Immature natural killer cell (primary cell): ENCODE results near the gene ICOS. TPM values are rescaled to one million over a fixed set of nuclear protein-coding genes. Genes with fewer than 3 reads are reported as not detected.
"Not testable (repeated sequence)": the region's sequence is repeated elsewhere in the genome, so short reads cannot be mapped to it uniquely, and the experiment has no call there.

Experiments
- DNase-seq, 3 donors: peaks; one replicate each; pipeline ENCODE4 v3.0.0; 2022; ENCODE audit warnings: mixed read lengths in 1 of 3
- H3K27ac Mint-ChIP-seq, 6 donors: one replicate each; pipeline ENCODE4 v1.8.0; 2020; ENCODE audit warnings: mixed read lengths in 6 of 6, mild to moderate bottlenecking in 5 of 6, inconsistent platforms in 4 of 6, moderate library complexity in 3 of 6
- H3K27me3 Mint-ChIP-seq, 3 donors: one replicate each; pipeline ENCODE4 v1.8.0; 2020 to 2021; ENCODE audit warnings: low read depth in 3 of 3, mild to moderate bottlenecking in 3 of 3, mixed read lengths in 3 of 3, moderate library complexity in 3 of 3, inconsistent platforms in 1 of 3
- H3K36me3 Mint-ChIP-seq, 3 donors: one replicate each; pipeline ENCODE4 v1.8.0; 2020; ENCODE audit warnings: mixed read lengths in 3 of 3, inconsistent platforms in 2 of 3, mild to moderate bottlenecking in 2 of 3
- H3K4me1 Mint-ChIP-seq, 2 donors: one replicate each; pipeline ENCODE4 v1.8.0; 2020; ENCODE audit warnings: inconsistent platforms in 2 of 2, mild to moderate bottlenecking in 2 of 2, mixed read lengths in 2 of 2, moderate library complexity in 1 of 2
- H3K4me3 Mint-ChIP-seq, 5 donors: one replicate each; pipeline ENCODE4 v1.8.0; 2020; ENCODE audit warnings: mild to moderate bottlenecking in 5 of 5, mixed read lengths in 5 of 5, inconsistent platforms in 3 of 5, moderate library complexity in 3 of 5
- H3K9me3 Mint-ChIP-seq, 6 donors: one replicate each; pipeline ENCODE4 v1.8.0; 2020; ENCODE audit warnings: mild to moderate bottlenecking in 6 of 6, mixed read lengths in 6 of 6, inconsistent platforms in 4 of 6, moderate library complexity in 3 of 6
- polyA plus RNA-seq, 3 donors: library from polyadenylated mRNA; unstranded; fragments of 300-500 nt; fragmentation: Illumina TruSeq; gene quantifications; one replicate each; pipeline ENCODE4 v1.2.3, GENCODE V29; 2021

The ICOS gene
- polyA plus RNA-seq, 3 donors from 2014 or later, result 0.13 to 0.97 (median 0.80) TPM

DNA sequence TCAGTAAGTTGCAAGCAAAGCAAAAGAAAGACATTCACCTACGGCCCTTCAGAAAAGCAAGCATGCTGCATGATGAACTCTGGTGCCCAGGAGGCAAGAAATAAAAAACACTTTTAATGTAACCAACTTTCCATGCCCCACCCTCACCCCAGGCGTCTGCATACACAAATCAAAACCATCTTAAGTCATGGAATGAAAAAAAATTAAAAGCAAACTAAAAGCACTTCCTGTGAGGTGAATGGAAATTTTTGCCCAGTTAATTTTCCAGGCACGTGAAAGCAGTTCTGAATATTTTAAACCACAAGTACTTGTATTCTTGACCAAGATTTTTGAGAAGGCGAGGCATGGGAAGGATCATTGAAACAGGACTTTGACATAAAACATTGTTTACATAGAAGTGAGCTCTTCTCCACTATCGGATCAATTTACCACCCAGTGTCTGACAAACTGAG lies 2.5 kb upstream of the ICOS start:
- Mint-ChIP-seq H3K27ac (peak overlapping the region in 4 of 6 donors; percentile 2 to 46 (median 20)), H3K4me3 (peak overlapping the region in 3 of 5 donors; percentile 7 to 51 (median 31)), H3K9me3 (no peaks in the 10 kb centered on the region), H3K36me3 (no peaks in the 10 kb centered on the region), H3K4me1 (peaks cover 33 to 53% of the 10 kb centered on the region in 2 donors), H3K27me3 (peaks cover 0 to 1% (median 0%) of the 10 kb centered on the region in 3 donors)
- no peak for DNase-seq

DNA sequence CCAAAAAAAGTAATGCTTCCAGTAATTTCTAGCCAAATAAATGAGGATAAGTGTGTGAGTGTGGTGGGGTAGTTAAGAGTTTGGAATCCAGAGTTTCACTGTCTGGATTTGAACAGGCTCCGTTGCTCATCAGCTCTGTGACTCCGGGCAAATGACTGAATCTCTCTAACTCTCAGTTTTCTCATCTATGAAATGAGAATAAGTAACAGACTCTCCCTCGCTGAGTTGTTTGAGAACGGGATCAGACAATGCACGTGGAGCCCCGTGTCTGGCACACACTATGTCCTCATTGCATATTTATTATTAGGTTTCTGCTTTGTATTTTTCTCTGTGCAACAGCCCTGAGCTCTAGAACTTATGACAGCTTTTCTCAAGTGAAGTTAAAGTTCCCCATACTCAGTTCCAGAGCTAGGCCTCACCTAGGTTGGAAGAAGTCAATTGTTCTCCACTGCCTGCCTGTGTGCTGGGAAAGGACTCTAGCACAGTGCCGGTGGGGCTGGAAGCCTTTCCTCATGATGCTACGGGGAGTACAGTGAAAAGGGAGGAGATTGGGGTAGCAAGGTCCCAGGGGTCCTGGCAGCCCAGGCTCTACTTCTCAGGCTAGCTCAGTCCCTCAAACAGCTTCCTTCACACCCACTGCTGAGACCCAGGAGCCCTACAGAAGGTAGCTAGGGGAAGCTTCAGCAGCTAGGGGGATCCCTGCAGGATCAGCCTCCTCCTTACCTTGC lies 1.7 kb upstream of the ICOS start:
- Mint-ChIP-seq H3K36me3 (no peaks in the 10 kb centered on the region), H3K4me1 (peaks cover 33 to 56% of the 10 kb centered on the region in 2 donors), H3K27ac (peak overlapping the region in 1 of 6 donors; percentile 7), H3K4me3 (peak overlapping the region in 2 of 5 donors; percentile 8 to 20), H3K27me3 (peaks cover 0 to 1% (median 0%) of the 10 kb centered on the region in 3 donors), H3K9me3 (no peaks in the 10 kb centered on the region)
- no peak for DNase-seq

DNA sequence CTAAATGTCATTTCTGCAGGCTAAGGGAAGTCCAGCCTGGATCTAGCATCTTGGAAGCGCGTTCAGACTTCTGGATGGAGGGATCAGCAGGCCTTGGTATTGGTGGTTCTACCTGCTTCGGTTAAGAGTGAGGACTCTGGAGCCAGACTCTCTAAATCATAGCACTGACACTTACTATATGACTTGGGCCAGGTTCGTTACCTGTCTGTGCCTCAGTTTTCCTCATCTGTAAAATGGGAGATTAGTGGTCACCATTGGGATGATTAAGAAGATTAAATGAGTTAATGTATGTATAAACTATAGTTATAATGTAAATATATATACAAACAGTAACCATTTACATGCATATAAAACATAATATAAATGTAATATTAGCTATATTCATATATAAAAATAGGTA lies 995 bp upstream of the ICOS start:
- peaks cover 33 to 62% of the 10 kb centered on the region in 2 donors for H3K4me1 Mint-ChIP-seq
- H3K27ac Mint-ChIP-seq, result no peak overlapping the region

DNA sequence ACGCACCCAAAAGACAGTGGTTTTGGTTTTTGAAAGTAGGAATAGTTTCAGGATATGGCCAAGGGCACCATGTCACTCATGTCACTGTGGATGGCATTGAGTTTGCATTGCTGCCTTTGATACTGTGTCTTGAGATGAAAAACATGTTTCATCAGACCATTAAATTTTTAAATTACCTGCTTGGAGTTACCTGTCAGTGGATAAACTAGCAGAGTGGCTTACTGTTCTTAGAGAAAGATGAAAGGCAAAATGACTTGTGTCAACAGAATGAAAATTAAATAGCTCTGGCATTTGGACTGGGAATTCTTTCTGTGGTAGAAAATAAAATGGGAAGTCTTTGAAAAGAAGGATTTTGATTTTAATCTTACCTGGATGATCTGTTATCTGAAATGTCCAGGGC lies 386 bp downstream of the ICOS start:
- no peaks in the 10 kb centered on the region for H3K9me3 Mint-ChIP-seq
- peaks cover 33 to 73% of the 10 kb centered on the region in 2 donors for H3K4me1 Mint-ChIP-seq
- peaks cover 0 to 2% (median 1%) of the 10 kb centered on the region in 3 donors for H3K27me3 Mint-ChIP-seq
- H3K4me3 Mint-ChIP-seq, result peak overlapping the region; percentile 56 to 84 (median 62)
- H3K27ac Mint-ChIP-seq, result peak overlapping the region in 3 of 6 donors; percentile 14 to 71 (median 54)
- DNase-seq, result no peak
- no peaks in the 10 kb centered on the region for H3K36me3 Mint-ChIP-seq

More for the DNA sequence above, 995 bp upstream of the ICOS start:
- peaks cover 0 to 1% (median 0%) of the 10 kb centered on the region in 3 donors for H3K27me3 Mint-ChIP-seq
- no peak for DNase-seq
- H3K36me3 Mint-ChIP-seq, result no peaks in the 10 kb centered on the region
- H3K9me3 Mint-ChIP-seq, result no peaks in the 10 kb centered on the region
- no peak overlapping the region for H3K4me3 Mint-ChIP-seq

DNA sequence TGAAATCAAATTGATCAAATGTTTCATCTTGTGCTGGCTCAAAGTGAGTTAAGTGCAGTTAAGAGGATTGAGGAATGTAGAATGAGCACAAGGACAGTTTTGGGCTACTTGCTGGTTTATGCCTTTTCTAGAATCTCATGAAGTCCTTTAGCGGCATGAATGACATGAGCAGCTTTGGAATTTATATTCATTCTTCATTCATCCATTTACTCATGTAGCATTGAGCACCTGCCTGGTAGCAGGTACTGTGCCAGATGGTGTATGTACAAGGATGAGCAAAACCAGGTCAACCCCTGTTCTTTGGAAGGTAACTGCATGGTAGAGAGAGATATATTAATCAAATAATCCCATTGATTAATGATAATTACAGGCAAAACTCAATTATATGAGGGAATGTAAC lies 1.2 kb downstream of the ICOS start:
- Mint-ChIP-seq H3K27ac (no peak overlapping the region), H3K4me3 (peak overlapping the region in 2 of 5 donors; percentile 16 to 84), H3K9me3 (no peaks in the 10 kb centered on the region), H3K27me3 (peaks cover 0 to 2% (median 1%) of the 10 kb centered on the region in 3 donors), H3K36me3 (no peaks in the 10 kb centered on the region), H3K4me1 (peaks cover 33 to 74% of the 10 kb centered on the region in 2 donors)
- DNase-seq, result no peak

DNA sequence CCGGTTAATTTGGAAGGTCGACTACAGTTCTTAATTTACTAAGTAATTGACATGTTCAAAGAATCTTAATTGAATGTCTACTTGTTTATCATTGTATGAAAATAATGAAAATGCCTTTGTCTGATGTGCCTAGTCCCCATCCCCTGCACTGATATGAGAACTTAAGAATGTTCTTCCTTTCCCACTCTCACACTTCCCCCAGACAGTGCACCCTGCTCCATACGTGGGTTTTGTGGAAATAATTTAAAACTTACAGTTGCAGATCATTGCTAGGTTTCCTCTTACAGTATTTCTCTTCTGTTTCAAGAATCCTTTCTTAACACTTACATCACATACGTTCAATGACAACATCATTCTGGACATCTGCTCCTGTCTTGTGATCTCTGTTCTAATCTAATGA lies 3.5 kb downstream of the ICOS start:
- no peaks in the 10 kb centered on the region for H3K36me3 Mint-ChIP-seq
- peaks cover 0 to 5% (median 4%) of the 10 kb centered on the region in 3 donors for H3K27me3 Mint-ChIP-seq
- DNase-seq, result no peak
- H3K27ac Mint-ChIP-seq, result peak overlapping the region in 1 of 6 donors; percentile 75
- peak overlapping the region in 1 of 5 donors; percentile 84 for H3K4me3 Mint-ChIP-seq
- H3K4me1 Mint-ChIP-seq, result peaks cover 14 to 51% of the 10 kb centered on the region in 2 donors
- no peaks in the 10 kb centered on the region for H3K9me3 Mint-ChIP-seq

DNA sequence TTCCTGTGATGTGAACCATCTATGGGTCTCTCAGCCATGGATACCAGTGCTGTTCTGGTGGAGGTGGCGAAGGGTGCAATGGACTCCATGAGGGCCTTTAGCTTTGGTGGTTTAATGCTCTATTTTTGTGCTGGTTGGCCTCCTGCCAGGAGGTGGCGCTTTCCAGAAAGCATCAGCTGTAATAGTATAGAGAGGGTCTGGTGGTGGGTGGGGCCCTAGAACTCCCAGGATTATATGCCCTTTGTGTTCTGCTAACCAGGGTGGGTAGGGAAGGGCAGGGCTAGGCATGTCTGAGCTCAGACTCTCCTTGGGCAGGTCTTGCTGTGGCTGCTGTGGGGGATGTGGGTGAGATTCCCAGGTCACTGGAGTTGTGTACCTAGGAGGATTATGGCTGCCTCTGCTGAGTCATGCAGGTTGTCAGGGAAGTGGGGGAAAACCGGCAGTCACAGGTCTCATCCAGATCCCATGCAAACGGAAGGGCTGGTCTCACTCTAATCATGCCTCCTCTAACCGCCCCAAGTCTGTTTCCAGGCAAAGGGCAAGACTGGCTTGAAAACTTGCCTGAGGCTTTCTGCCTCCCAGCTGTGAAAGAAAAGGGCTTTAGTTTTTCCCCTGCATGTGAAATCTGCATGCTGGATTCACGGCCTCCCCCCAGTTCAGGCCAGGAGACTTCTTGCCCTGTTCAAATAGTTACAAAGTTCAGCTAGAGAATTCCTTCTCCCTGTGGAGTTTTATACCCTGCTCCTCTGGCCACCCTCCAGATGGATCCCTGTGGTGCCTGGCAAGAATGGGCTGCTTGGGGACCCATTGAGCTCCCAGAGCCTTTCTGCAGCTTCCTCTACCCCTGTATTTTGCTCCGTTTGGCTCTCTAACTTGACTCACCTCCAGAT lies 7.2 kb downstream of the ICOS start:
- not testable (repeated sequence) for H3K27me3 Mint-ChIP-seq, H3K4me3 Mint-ChIP-seq, DNase-seq, H3K36me3 Mint-ChIP-seq, H3K9me3 Mint-ChIP-seq
- H3K27ac Mint-ChIP-seq, result peak overlapping the region in 2 of 6 donors; percentile 7 to 26
- peaks cover 7 to 41% of the 10 kb centered on the region in 2 donors for H3K4me1 Mint-ChIP-seq

DNA sequence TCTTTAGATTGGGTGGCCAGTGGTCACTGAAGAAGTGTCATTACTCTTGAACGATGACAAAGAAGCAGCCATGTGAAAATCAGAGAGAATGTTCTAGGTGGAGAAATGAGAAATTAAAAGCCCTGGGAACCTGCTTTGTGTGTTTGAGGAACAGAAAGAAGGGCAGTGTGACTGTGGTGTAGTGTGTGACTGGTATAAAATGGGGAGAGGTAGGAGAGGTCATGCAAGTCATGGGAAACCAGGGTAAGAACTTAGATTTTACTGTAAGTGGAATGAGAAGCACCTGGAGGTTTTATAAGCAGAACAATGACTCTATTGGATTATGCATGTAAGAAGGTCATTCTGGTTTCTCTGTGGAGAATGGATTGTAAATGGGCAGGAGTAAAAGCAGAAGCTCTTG lies 12.2 kb downstream of the ICOS start:
- peaks cover 0 to 4% (median 4%) of the 10 kb centered on the region in 3 donors for H3K27me3 Mint-ChIP-seq
- H3K4me3 Mint-ChIP-seq, result no peak overlapping the region
- H3K4me1 Mint-ChIP-seq, result peaks cover 23 to 47% of the 10 kb centered on the region in 2 donors
- peak overlapping the region in 3 of 6 donors; percentile 1 to 57 (median 6) for H3K27ac Mint-ChIP-seq
- H3K36me3 Mint-ChIP-seq, result no peaks in the 10 kb centered on the region
- no peak for DNase-seq
- no peaks in the 10 kb centered on the region for H3K9me3 Mint-ChIP-seq

DNA sequence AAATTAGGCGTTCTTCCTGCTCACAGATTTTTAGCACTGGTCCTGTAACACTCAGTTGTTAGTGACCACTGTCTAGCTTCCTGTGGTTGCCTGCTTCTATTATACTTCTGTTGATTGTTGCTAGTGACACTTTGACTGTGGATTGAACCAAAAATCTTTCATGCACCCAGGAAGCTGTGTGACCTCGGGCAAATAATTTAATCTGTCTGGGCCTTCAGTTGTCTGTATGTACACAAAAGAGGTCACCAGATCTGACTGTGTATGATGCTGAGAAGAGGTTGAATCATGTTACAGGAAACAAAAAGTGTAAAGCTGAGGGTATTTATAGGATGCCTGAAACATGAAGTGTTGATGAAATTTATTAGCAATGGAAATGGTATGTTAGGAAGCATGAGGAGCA lies 12.7 kb downstream of the ICOS start:
- H3K27ac Mint-ChIP-seq, result peak overlapping the region in 5 of 6 donors; percentile 18 to 72 (median 57)
- DNase-seq, result peak in 2 of 3 donors; percentile 17 to 25
- H3K27me3 Mint-ChIP-seq, result peaks cover 0 to 4% (median 3%) of the 10 kb centered on the region in 3 donors
- no peaks in the 10 kb centered on the region for H3K9me3 Mint-ChIP-seq
- no peaks in the 10 kb centered on the region for H3K36me3 Mint-ChIP-seq
- H3K4me1 Mint-ChIP-seq, result peaks cover 23 to 47% of the 10 kb centered on the region in 2 donors
- H3K4me3 Mint-ChIP-seq, result peak overlapping the region in 4 of 5 donors; percentile 11 to 25 (median 17)

DNA sequence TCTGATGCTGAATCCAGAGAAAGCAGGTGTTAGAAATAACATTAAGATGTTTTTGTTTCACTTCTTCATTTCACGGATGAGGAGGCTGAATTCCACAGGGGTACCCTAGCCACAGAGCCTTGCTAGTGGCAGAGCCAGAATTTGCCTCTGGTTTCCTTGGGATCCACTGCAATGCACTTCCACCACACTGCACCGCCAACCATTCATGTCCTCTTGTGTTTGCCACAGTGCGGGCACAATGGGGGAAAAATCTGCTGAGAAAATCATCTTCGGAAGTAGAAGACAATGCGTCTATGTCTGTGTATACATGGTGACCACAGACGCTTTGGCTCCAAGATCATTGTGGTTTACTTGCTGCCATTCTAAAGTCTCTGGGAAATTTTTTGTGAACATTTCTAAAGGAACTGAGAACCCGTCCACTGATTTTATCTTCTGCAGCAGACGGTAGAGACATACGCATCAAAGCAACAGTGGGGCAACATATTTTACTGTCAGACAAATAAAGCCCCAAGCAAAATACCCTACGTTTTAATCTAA lies 14.9 kb downstream of the ICOS start:
- DNase-seq, result peak in 2 of 3 donors; percentile 14 to 19
- no peaks in the 10 kb centered on the region for H3K9me3 Mint-ChIP-seq
- no peaks in the 10 kb centered on the region for H3K36me3 Mint-ChIP-seq
- H3K4me1 Mint-ChIP-seq, result peaks cover 22 to 43% of the 10 kb centered on the region in 2 donors
- H3K27ac Mint-ChIP-seq, result peak overlapping the region in 3 of 6 donors; percentile 14 to 72 (median 41)
- peak overlapping the region; percentile 11 to 72 (median 51) for H3K4me3 Mint-ChIP-seq
- peaks cover 0 to 4% (median 0%) of the 10 kb centered on the region in 3 donors for H3K27me3 Mint-ChIP-seq

DNA sequence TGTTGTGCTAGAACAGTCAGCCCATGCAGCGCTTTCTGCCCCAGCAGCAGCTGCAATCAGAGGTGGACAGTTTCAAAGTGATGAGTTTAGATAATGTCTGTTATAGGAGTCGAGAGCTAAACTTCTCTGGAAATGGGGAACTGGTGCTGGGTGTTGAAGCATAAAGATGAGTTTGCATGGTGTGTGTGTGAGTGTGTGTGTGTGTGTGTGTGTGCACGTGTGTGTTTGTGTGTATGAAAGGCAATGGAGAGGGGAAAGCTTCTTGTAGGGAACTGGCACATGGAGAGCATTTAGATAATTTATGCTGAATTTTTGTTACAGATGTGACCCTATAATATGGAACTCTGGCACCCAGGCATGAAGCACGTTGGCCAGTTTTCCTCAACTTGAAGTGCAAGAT lies 22.7 kb downstream of the ICOS start:
- Mint-ChIP-seq H3K9me3 (no peaks in the 10 kb centered on the region), H3K4me1 (no peaks in the 10 kb centered on the region), H3K27ac (no peak overlapping the region), H3K36me3 (peaks cover 0 to 15% (median 9%) of the 10 kb centered on the region in 3 donors), H3K27me3 (peaks cover 0 to 3% (median under 1%) of the 10 kb centered on the region in 3 donors), H3K4me3 (no peak overlapping the region)
- no peak for DNase-seq

DNA sequence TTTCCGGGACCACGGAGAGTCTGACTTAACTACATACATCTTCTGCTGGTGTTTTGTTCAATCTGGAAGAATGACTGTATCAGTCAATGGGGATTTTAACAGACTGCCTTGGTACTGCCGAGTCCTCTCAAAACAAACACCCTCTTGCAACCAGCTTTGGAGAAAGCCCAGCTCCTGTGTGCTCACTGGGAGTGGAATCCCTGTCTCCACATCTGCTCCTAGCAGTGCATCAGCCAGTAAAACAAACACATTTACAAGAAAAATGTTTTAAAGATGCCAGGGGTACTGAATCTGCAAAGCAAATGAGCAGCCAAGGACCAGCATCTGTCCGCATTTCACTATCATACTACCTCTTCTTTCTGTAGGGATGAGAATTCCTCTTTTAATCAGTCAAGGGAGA lies 23.1 kb downstream of the ICOS start:
- H3K9me3 Mint-ChIP-seq, result no peaks in the 10 kb centered on the region
- no peak overlapping the region for H3K4me3 Mint-ChIP-seq
- H3K27me3 Mint-ChIP-seq, result peaks cover 0 to 3% (median 3%) of the 10 kb centered on the region in 3 donors
- DNase-seq, result no peak
- H3K36me3 Mint-ChIP-seq, result peaks cover 0 to 15% (median 9%) of the 10 kb centered on the region in 3 donors
- no peaks in the 10 kb centered on the region for H3K4me1 Mint-ChIP-seq
- no peak overlapping the region for H3K27ac Mint-ChIP-seq

DNA sequence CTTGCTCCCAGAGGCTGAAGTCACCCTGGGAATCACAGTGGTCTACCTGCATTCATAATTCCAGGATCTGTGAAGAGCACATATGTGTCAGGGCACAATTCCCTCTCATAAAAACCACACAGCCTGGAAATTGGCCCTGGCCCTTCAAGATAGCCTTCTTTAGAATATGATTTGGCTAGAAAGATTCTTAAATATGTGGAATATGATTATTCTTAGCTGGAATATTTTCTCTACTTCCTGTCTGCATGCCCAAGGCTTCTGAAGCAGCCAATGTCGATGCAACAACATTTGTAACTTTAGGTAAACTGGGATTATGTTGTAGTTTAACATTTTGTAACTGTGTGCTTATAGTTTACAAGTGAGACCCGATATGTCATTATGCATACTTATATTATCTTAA lies 24.2 kb downstream of the ICOS start:
- Mint-ChIP-seq H3K4me3 (no peak overlapping the region), H3K27ac (no peak overlapping the region), H3K9me3 (no peaks in the 10 kb centered on the region), H3K4me1 (no peaks in the 10 kb centered on the region), H3K36me3 (peaks cover 0 to 15% (median 9%) of the 10 kb centered on the region in 3 donors), H3K27me3 (peaks cover 3% of the 10 kb centered on the region in 3 donors)
- DNase-seq, result no peak
